Measurements from ENCODE around the gene MAP3K15.

MAP3K15 gene

GRCh38 chrX:19563327-19563726 lies 48.0 kb upstream of the MAP3K15 start:
- Histone ChIP-seq H3K27me3 (ENCODE audit: insufficient read depth, poor library complexity, severe bottlenecking) (no peaks in the 10 kb centered on the region), H3K4me3 (replicated peaks; ENCODE audit: insufficient read depth, low read length) (no peak overlapping the region), H3K27ac (replicated peaks) (no peak overlapping the region)
- TF ChIP-seq GABPA (IDR thresholded peaks at IDR 0.05; ENCODE audit: low read depth): no peak
- TF ChIP-seq SPI1 (IDR thresholded peaks at IDR 0.05; ENCODE audit: borderline replicate concordance, low read depth): no peak
- TF ChIP-seq POLR2AphosphoS5 (IDR thresholded peaks at IDR 0.05; ENCODE audit: low read depth): no peak
- no peak for TF ChIP-seq REST (IDR thresholded peaks at IDR 0.05; ENCODE audit: insufficient replicate concordance, low read depth)
- no peak for TF ChIP-seq CTCF (IDR thresholded peaks at IDR 0.05; ENCODE audit: insufficient read depth, low read length)
- DNase-seq (ENCODE audit: low read depth in 1 of 2, low spot score in 1 of 2): no peak

- no peak overlapping the region for H3K27ac ChIP-seq (replicated peaks)
- TF ChIP-seq REST (IDR thresholded peaks at IDR 0.05; ENCODE audit: insufficient replicate concordance, low read depth) (no peak), GABPA (IDR thresholded peaks at IDR 0.05; ENCODE audit: low read depth) (no peak), CTCF (IDR thresholded peaks at IDR 0.05; ENCODE audit: insufficient read depth, low read length) (no peak), POLR2AphosphoS5 (IDR thresholded peaks at IDR 0.05; ENCODE audit: low read depth) (no peak), SPI1 (IDR thresholded peaks at IDR 0.05; ENCODE audit: borderline replicate concordance, low read depth) (no peak)
- H3K27me3 ChIP-seq (ENCODE audit: insufficient read depth, poor library complexity, severe bottlenecking): no peaks in the 10 kb centered on the region
- H3K4me3 ChIP-seq (replicated peaks; ENCODE audit: insufficient read depth, low read length): no peak overlapping the region
- DNase-seq (ENCODE audit: low read depth in 1 of 2, low spot score in 1 of 2): no peak
These were observed 45.3 kb upstream of the MAP3K15 start for GRCh38 chrX:19560611-19561010.

- no peaks in the 10 kb centered on the region for H3K27me3 ChIP-seq (ENCODE audit: insufficient read depth, poor library complexity, severe bottlenecking)
- DNase-seq (ENCODE audit: low read depth in 1 of 2, low spot score in 1 of 2): no peak
- H3K4me3 ChIP-seq (replicated peaks; ENCODE audit: insufficient read depth, low read length): no peak overlapping the region
- TF ChIP-seq REST (IDR thresholded peaks at IDR 0.05; ENCODE audit: insufficient replicate concordance, low read depth): no peak
- TF ChIP-seq SPI1 (IDR thresholded peaks at IDR 0.05; ENCODE audit: borderline replicate concordance, low read depth): no peak
- TF ChIP-seq CTCF (IDR thresholded peaks at IDR 0.05; ENCODE audit: insufficient read depth, low read length): no peak
- no peak for TF ChIP-seq GABPA (IDR thresholded peaks at IDR 0.05; ENCODE audit: low read depth)
- no peak for TF ChIP-seq POLR2AphosphoS5 (IDR thresholded peaks at IDR 0.05; ENCODE audit: low read depth)
- no peak overlapping the region for H3K27ac ChIP-seq (replicated peaks)
These were observed 42.5 kb upstream of the MAP3K15 start for GRCh38 chrX:19557822-19558221.
